CD4-positive, alpha-beta T cell treated with Interleukin-15 for 4 hours (primary cell): ENCODE data around the gene MAPK7.

ENCODE experiments used
- DNase-seq: peaks from one replicate; pipeline ENCODE4 v3.0.0-alpha.2; 2020; ENCODE audit warnings: low spot score

Gene MAPK7

GRCh38 chr17:19380481-19381301, 2.4 kb downstream of the MAPK7 start:
- DNase-seq: no peak

GRCh38 chr17:19381361-19381740, 3.1 kb downstream of the MAPK7 start:
- DNase-seq: no peak

- no peak for DNase-seq
These were observed 3.6 kb downstream of the MAPK7 start for GRCh38 chr17:19381741-19382444.

GRCh38 chr17:19382531-19383444, 4.5 kb downstream of the MAPK7 start:
- no peak for DNase-seq

GRCh38 chr17:19383681-19384470, 5.6 kb downstream of the MAPK7 start:
- DNase-seq: no peak

GRCh38 chr17:19384723-19385391, 6.6 kb downstream of the MAPK7 start:
- DNase-seq: no peak

- no peak for DNase-seq
These were observed 7.3 kb downstream of the MAPK7 start for GRCh38 chr17:19385521-19385983.

GRCh38 chr17:19386051-19386929, 8.0 kb downstream of the MAPK7 start:
- no peak for DNase-seq

GRCh38 chr17:19386974-19387920, 8.9 kb downstream of the MAPK7 start, which contains the start of gene MFAP4:
Gene MFAP4, minus strand, starts transcription at chr17:19387190. Its CDS starts 35 bp downstream, at chr17:19387155.
- no peak for DNase-seq

- no peak for DNase-seq
These were observed 9.7 kb downstream of the MAPK7 start for GRCh38 chr17:19387921-19388521.

- DNase-seq: no peak
These were observed 10.8 kb downstream of the MAPK7 start for GRCh38 chr17:19388791-19389785.

- no peak for DNase-seq
These were observed 12.7 kb downstream of the MAPK7 start for GRCh38 chr17:19390951-19391350.

- DNase-seq: no peak
These were observed 13.1 kb downstream of the MAPK7 start for GRCh38 chr17:19391432-19391831.

GRCh38 chr17:19392303-19392702, 14.0 kb downstream of the MAPK7 start:
- no peak for DNase-seq

- no peak for DNase-seq
These were observed 19.3 kb downstream of the MAPK7 start for GRCh38 chr17:19397556-19398041.

- no peak for DNase-seq
These were observed 20.2 kb downstream of the MAPK7 start for GRCh38 chr17:19398301-19399181.
